SK-N-MC (cell line): Measurements from ENCODE around the gene PRM1.
A peak's percentile ranks its signal among the peaks of the same experiment; 100 is the strongest.

ENCODE experiments used
- DNase-seq: peaks from one replicate; pipeline ENCODE4 v3.0.0-alpha.2; 2011; ENCODE audit warnings: low read depth, low spot score
- H3K27ac ChIP-seq: fragments of 200-600 bp; sonication (generic); 2 replicates; pipeline ENCODE4 v1.5.1; 2016; ENCODE audit warnings: mixed run types
- H3K36me3 ChIP-seq: fragments of 200-600 bp; sonication (generic); 2 replicates; pipeline ENCODE4 v1.6.1; 2017; ENCODE audit warnings: antibody characterized with exemption, low read length, mixed read lengths; ENCODE audit not compliant: insufficient read depth
- H3K4me3 ChIP-seq: fragments of 200-600 bp; sonication (generic); 2 replicates; pipeline ENCODE4 v1.5.1; 2016
- H3K9ac ChIP-seq: fragments of 200-600 bp; sonication (generic); 2 replicates; pipeline ENCODE4 v1.8.0; 2017; ENCODE audit warnings: mixed run types, mixed read lengths; ENCODE audit not compliant: insufficient read length
- H3K9me3 ChIP-seq: fragments of 200-600 bp; sonication (generic); 2 replicates; pipeline ENCODE4 v1.6.1; 2017; ENCODE audit warnings: low read depth, mild to moderate bottlenecking, antibody characterized with exemption, low read length, moderate library complexity, mixed read lengths
- EZH2 ChIP-seq: fragments of 200-600 bp; sonication (generic); IDR thresholded peaks from one replicate; pipeline ENCODE4 v1.6.1; 2017; ENCODE audit warnings: antibody characterized with exemption
- FOXP2 ChIP-seq: optimal IDR thresholded peaks from 2 replicates; pipeline ENCODE3; 2011; ENCODE audit warnings: mild to moderate bottlenecking, moderate library complexity; ENCODE audit not compliant: insufficient read depth; ENCODE audit errors: extremely low read length, control extremely low read depth
- POLR2AphosphoS5 ChIP-seq: IDR thresholded peaks from 2 replicates; pipeline ENCODE4 v1.6.1; 2012; ENCODE audit warnings: mild to moderate bottlenecking, low read depth, low read length, borderline replicate concordance

PRM1 gene

GRCh38 chr16:11262915-11263314, 18.2 kb downstream of the PRM1 start:
- Histone ChIP-seq H3K9ac (no peak overlapping the region), H3K9me3 (no peaks in the 10 kb centered on the region), H3K36me3 (no peaks in the 10 kb centered on the region), H3K27ac (no peak overlapping the region), H3K4me3 (no peak overlapping the region)
- DNase-seq, result no peak
- no peak for TF ChIP-seq POLR2AphosphoS5
- no peak for TF ChIP-seq EZH2
- TF ChIP-seq FOXP2, result no peak

GRCh38 chr16:11260596-11260966, 20.5 kb downstream of the PRM1 start:
- Histone ChIP-seq H3K27ac (no peak overlapping the region), H3K9me3 (no peaks in the 10 kb centered on the region), H3K9ac (no peak overlapping the region), H3K4me3 (no peak overlapping the region), H3K36me3 (no peaks in the 10 kb centered on the region)
- no peak for DNase-seq
- TF ChIP-seq POLR2AphosphoS5 (no peak), FOXP2 (no peak), EZH2 (no peak)

GRCh38 chr16:11259655-11260595, 21.2 kb downstream of the PRM1 start:
- Histone ChIP-seq H3K4me3 (no peak overlapping the region), H3K9ac (no peak overlapping the region), H3K27ac (no peak overlapping the region), H3K36me3 (no peaks in the 10 kb centered on the region), H3K9me3 (no peaks in the 10 kb centered on the region)
- no peak for DNase-seq
- TF ChIP-seq POLR2AphosphoS5, result no peak
- no peak for TF ChIP-seq EZH2
- TF ChIP-seq FOXP2, result no peak

- TF ChIP-seq FOXP2, result no peak
- no peak for TF ChIP-seq EZH2
- no peak for TF ChIP-seq POLR2AphosphoS5
- H3K9ac ChIP-seq, result no peak overlapping the region
- no peaks in the 10 kb centered on the region for H3K9me3 ChIP-seq
- H3K36me3 ChIP-seq, result no peaks in the 10 kb centered on the region
- no peak overlapping the region for H3K27ac ChIP-seq
- no peak overlapping the region for H3K4me3 ChIP-seq
- no peak for DNase-seq
Measured at GRCh38 chr16:11258553-11259492, 22.3 kb downstream of the PRM1 start.

- TF ChIP-seq POLR2AphosphoS5, result no peak
- TF ChIP-seq FOXP2, result no peak
- no peak for TF ChIP-seq EZH2
- DNase-seq, result peak; percentile 10
- Histone ChIP-seq H3K4me3 (peak overlapping the region; percentile 80), H3K9me3 (no peaks in the 10 kb centered on the region), H3K36me3 (no peaks in the 10 kb centered on the region), H3K9ac (no peak overlapping the region), H3K27ac (no peak overlapping the region)
Measured at GRCh38 chr16:11257131-11257938, 23.8 kb downstream of the PRM1 start.

- Histone ChIP-seq H3K4me3 (peak overlapping the region; percentile 80), H3K36me3 (no peaks in the 10 kb centered on the region), H3K9me3 (no peaks in the 10 kb centered on the region), H3K9ac (peak overlapping the region; percentile 61), H3K27ac (no peak overlapping the region)
- DNase-seq, result no peak
- no peak for TF ChIP-seq FOXP2
- TF ChIP-seq POLR2AphosphoS5, result no peak
- TF ChIP-seq EZH2, result no peak
Measured at GRCh38 chr16:11256661-11257130, 24.4 kb downstream of the PRM1 start.

GRCh38 chr16:11255737-11256660, 25.1 kb downstream of the PRM1 start, which contains the start of gene SOCS1:
Gene SOCS1, minus strand, starts transcription at chr16:11256204. Its CDS starts 726 bp downstream, at chr16:11255478.
- no peaks in the 10 kb centered on the region for H3K9me3 ChIP-seq
- H3K9ac ChIP-seq, result peak within 1 kb of the TSS; percentile 61
- no peaks in the 10 kb centered on the region for H3K36me3 ChIP-seq
- no peak for TF ChIP-seq EZH2
- no peak for TF ChIP-seq FOXP2
- no peak within 1 kb of the TSS for H3K27ac ChIP-seq
- peak within 1 kb of the TSS; percentile 80 for H3K4me3 ChIP-seq
- no peak for DNase-seq
